C4-2B (cell line): Measurements from ENCODE around the gene CACNA1G.

Experiments
- H3K27ac ChIP-seq: fragments of 450-650 bp; 2 replicates; pipeline ENCODE4 v1.5.1; 2017
- ZFX ChIP-seq: fragments of 450-650 bp; IDR thresholded peaks from 2 replicates; pipeline ENCODE4 v1.6.1; 2017
- TF ChIP-seq, protein P1 (sequence below): fragments of 450-650 bp; conservative IDR thresholded peaks from 2 replicates; pipeline ENCODE4 v1.5.1; 2017; ENCODE audit warnings: mild to moderate bottlenecking

The CACNA1G gene

DNA sequence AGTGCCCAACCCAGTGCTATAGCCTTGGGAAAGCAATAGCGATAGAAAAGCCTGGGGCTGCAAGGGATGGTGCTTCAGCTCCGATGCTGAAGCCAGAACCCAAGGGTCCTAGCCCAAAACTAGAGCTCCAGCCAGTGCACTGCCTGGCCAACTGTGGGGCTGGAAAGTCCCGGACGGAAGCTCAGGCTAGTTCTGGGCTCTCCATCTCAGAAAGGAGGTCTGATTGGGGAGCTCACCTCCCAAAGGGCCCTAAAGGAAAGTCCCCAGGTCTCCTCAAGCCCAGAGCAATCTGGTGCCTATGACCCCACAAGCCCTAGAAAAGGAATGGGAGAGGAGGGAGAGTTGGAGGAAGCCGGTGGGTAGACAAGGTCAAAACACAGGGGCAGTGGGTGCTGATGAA, 72.1 kb downstream of the CACNA1G start:
- no peak overlapping the region for H3K27ac ChIP-seq
- no peak for TF ChIP-seq ZFX
- TF ChIP-seq, protein P1, sequence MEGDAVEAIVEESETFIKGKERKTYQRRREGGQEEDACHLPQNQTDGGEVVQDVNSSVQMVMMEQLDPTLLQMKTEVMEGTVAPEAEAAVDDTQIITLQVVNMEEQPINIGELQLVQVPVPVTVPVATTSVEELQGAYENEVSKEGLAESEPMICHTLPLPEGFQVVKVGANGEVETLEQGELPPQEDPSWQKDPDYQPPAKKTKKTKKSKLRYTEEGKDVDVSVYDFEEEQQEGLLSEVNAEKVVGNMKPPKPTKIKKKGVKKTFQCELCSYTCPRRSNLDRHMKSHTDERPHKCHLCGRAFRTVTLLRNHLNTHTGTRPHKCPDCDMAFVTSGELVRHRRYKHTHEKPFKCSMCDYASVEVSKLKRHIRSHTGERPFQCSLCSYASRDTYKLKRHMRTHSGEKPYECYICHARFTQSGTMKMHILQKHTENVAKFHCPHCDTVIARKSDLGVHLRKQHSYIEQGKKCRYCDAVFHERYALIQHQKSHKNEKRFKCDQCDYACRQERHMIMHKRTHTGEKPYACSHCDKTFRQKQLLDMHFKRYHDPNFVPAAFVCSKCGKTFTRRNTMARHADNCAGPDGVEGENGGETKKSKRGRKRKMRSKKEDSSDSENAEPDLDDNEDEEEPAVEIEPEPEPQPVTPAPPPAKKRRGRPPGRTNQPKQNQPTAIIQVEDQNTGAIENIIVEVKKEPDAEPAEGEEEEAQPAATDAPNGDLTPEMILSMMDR, result no peak

DNA sequence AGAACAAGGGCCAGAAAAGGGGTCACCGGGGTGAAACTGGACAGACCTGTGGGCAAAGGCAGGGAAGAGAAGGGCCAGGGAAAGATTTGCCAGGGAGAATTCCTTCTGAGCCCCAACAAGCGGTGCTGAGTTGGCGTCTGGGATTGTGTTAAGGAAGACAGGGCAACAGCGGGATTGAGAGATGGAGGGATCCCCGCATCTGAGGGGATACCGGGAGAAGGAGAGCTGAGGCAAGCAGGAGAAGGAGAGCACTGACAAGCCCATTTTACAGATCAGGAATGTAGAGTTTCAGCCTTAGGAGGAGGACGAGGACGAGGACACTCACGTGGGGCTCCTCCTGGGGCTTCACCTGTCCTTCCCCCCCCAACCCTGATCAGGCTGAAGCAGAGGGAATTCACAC, 73.2 kb downstream of the CACNA1G start:
- no peak overlapping the region for H3K27ac ChIP-seq
- TF ChIP-seq, protein P1, result no peak
- TF ChIP-seq ZFX, result no peak

DNA sequence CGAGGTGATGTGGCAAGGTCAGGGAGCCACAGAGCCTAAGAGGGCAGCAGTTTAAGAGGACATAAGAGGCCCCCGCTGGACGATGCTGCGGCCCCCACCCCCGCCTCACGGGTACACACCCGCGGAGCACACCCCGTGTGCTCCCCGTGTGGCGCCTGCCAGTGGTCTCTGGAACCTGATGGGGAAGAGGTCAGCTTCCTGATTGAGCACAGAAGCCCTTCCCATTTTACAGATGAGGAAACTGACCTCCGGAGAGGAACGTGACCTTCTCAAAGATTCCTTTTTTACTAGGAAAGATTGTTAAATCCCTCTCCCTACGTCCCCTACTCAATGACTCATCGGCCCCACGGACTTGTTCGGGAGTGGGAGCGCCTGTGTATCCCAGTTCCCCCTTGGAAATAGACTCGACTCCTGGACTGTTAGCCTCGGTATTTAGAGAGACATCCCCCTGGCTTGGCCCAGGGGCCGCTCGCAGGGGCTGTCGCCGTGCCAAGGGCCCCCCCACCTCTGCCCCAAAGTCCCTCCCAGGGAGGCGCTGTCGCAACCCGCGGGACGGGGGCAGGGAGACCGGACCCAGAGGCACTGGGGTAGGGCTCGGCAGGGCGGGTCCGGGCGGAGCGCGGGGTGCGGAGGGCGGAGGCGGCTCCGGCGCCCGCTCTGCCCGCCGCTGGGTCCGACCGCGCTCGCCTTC, 73.9 kb downstream of the CACNA1G start, which contains the start of gene ABCC3:
Gene ABCC3 (plus strand): TSS at position 658 of the 691 bp plus-strand sequence. CDS start 56 bp downstream, outside the sequence.
- TF ChIP-seq ZFX, result no peak
- TF ChIP-seq, protein P1, result no peak
- H3K27ac ChIP-seq, result no peak within 1 kb of the TSS

GRCh38 chr17:50634915-50635731, 74.6 kb downstream of the CACNA1G start:
- H3K27ac ChIP-seq, result no peak overlapping the region

GRCh38 chr17:50635732-50635981, 75.1 kb downstream of the CACNA1G start:
- H3K27ac ChIP-seq, result no peak overlapping the region
- no peak for TF ChIP-seq ZFX
- TF ChIP-seq, protein P1, result no peak

More at GRCh38 chr17:50634915-50635731, 74.6 kb downstream of the CACNA1G start:
- TF ChIP-seq, protein P1, result no peak
- TF ChIP-seq ZFX, result no peak

- no peak for TF ChIP-seq ZFX
- TF ChIP-seq, protein P1, result no peak
- no peak overlapping the region for H3K27ac ChIP-seq
Measured at GRCh38 chr17:50635982-50636803, 75.7 kb downstream of the CACNA1G start.

- no peak overlapping the region for H3K27ac ChIP-seq
- no peak for TF ChIP-seq ZFX
- TF ChIP-seq, protein P1, result no peak
Measured at GRCh38 chr17:50636804-50637195, 76.3 kb downstream of the CACNA1G start.
